Activated T-helper 1 cell treated with anti-CD3 and anti-CD28 coated beads, Interleukin-12 subunit alpha, Interleukin-12 subunit beta, Interleukin-2, Interleukin-4 antibody, amounts not matched to agents 30 ng/mL and 10 ng/mL and 1 ng/mL, durations not matched to agents 14 hours and 24 hours and 36 hours (primary cell): ENCODE data around the gene ZDHHC21. TPM values are rescaled to one million over a fixed set of nuclear protein-coding genes. Genes with fewer than 3 reads are reported as not detected.

ENCODE experiments used
- DNase-seq: peaks from one replicate; pipeline ENCODE4 v3.0.0; 2021; ENCODE audit warnings: low spot score
- H3K27ac Mint-ChIP-seq: one replicate; pipeline ENCODE4 v1.8.0; 2021; ENCODE audit warnings: mild to moderate bottlenecking, mixed read lengths
- H3K27me3 Mint-ChIP-seq: one replicate; pipeline ENCODE4 v1.8.0; 2022; ENCODE audit warnings: mild to moderate bottlenecking, moderate library complexity, mixed read lengths; ENCODE audit not compliant: insufficient read depth
- H3K36me3 Mint-ChIP-seq: one replicate; pipeline ENCODE4 v1.8.0; 2021; ENCODE audit warnings: low read depth, mixed read lengths
- H3K4me1 Mint-ChIP-seq: one replicate; pipeline ENCODE4 v1.8.0; 2021; ENCODE audit warnings: low read depth, mixed read lengths
- H3K4me3 Mint-ChIP-seq: one replicate; pipeline ENCODE4 v1.8.0; 2021; ENCODE audit warnings: mild to moderate bottlenecking, moderate library complexity, mixed read lengths
- H3K9me3 Mint-ChIP-seq: one replicate; pipeline ENCODE4 v1.8.0; 2021; ENCODE audit warnings: mixed read lengths
- intact Hi-C: fragments of 100-400 bp; cut with micrococcal nuclease; formaldehyde crosslinking; loops from one replicate; pipeline ENCODE4 v1.15.1; 2024
- total RNA-seq: library from RNA; stranded (reverse); gene quantifications from 2 replicates; pipeline ENCODE4 v1.2.3, GENCODE V29; 2022

The ZDHHC21 gene
- total RNA-seq, 1 donor from 2014 or later, result 13.7 TPM

GRCh38 chr9:14633906-14634565, 59.2 kb downstream of the ZDHHC21 start:
- H3K27ac Mint-ChIP-seq, result no peak overlapping the region
- H3K4me3 Mint-ChIP-seq, result no peak overlapping the region
- H3K27me3 Mint-ChIP-seq, result no peaks in the 10 kb centered on the region
- no peaks in the 10 kb centered on the region for H3K4me1 Mint-ChIP-seq
- H3K36me3 Mint-ChIP-seq, result peaks cover 5% of the 10 kb centered on the region
- DNase-seq, result no peak
- intact Hi-C loops, result no loop called here
- H3K9me3 Mint-ChIP-seq, result no peaks in the 10 kb centered on the region

GRCh38 chr9:14633148-14633547, 60.1 kb downstream of the ZDHHC21 start:
- DNase-seq, result no peak
- Mint-ChIP-seq H3K36me3 (peaks cover 5% of the 10 kb centered on the region), H3K27me3 (no peaks in the 10 kb centered on the region), H3K27ac (no peak overlapping the region), H3K9me3 (no peaks in the 10 kb centered on the region), H3K4me3 (no peak overlapping the region), H3K4me1 (no peaks in the 10 kb centered on the region)
- intact Hi-C loops, result no loop called here

DNA sequence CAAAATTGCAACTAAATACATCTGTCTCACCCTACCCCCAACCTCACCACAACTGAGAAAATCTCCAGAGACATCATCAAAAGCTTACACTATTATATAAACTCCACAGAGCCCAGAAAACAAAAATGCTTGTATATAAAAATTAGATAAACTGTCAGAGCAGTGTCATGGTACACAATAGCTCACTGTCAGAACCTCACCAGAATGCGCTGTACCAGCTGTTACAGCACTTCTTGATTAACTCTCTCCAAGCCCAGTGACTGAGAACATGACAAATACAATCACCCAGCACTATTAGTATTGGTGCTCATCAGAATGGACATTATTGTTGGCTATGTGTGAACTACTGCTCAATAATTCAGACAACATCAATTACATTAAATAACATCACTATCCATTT, 65.7 kb downstream of the ZDHHC21 start:
- Mint-ChIP-seq H3K36me3 (peaks cover 2% of the 10 kb centered on the region), H3K4me3 (no peak overlapping the region), H3K27me3 (no peaks in the 10 kb centered on the region), H3K9me3 (no peaks in the 10 kb centered on the region), H3K27ac (no peak overlapping the region), H3K4me1 (no peaks in the 10 kb centered on the region)
- intact Hi-C loops, result no loop called here
- no peak for DNase-seq

DNA sequence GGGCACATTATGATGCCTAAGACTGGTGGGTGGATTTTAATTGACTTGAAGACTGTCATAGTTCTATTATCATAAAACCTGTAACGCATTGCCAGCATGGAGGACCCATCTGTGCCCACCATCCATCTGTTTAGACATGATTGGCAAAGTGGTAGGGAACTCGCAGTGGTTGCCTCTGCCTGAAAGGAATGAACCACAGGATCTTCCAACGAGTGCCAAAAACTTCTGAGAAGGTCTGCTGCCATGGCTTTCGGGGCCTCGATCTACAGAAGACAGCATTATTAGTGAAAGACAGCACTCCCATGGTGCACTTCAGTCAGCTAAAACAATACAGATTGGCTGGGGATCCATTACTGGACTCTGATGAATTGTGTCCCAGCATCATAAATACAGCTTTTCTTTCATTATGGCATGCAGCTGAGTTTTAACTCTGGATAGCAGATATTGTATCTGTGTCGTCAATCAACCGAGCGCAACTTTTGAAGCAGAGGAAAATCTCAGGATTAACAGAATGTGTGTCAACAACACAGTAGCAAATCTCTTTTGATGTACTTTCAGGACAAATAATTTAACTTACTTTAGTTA, 74.3 kb downstream of the ZDHHC21 start:
- intact Hi-C loops, result loop anchor here (5.0 kb wide), 1 partner anchor 233 kb away; no protein-coding TSS in a partner anchor
- Mint-ChIP-seq H3K27me3 (no peaks in the 10 kb centered on the region), H3K4me1 (no peaks in the 10 kb centered on the region), H3K9me3 (no peaks in the 10 kb centered on the region), H3K27ac (no peak overlapping the region), H3K36me3 (peaks cover 7% of the 10 kb centered on the region), H3K4me3 (no peak overlapping the region)
- DNase-seq, result no peak

- no peak for DNase-seq
- intact Hi-C loops, result loop anchor here (1.0 to 5.0 kb wide), 4 partner anchors 36 to 519 kb away; no protein-coding TSS in a partner anchor
- Mint-ChIP-seq H3K27ac (no peak overlapping the region), H3K27me3 (no peaks in the 10 kb centered on the region), H3K36me3 (peaks cover 7% of the 10 kb centered on the region), H3K9me3 (no peaks in the 10 kb centered on the region), H3K4me3 (no peak overlapping the region), H3K4me1 (no peaks in the 10 kb centered on the region)
Observed at GRCh38 chr9:14616188-14616982, 76.8 kb downstream of the ZDHHC21 start.

DNA sequence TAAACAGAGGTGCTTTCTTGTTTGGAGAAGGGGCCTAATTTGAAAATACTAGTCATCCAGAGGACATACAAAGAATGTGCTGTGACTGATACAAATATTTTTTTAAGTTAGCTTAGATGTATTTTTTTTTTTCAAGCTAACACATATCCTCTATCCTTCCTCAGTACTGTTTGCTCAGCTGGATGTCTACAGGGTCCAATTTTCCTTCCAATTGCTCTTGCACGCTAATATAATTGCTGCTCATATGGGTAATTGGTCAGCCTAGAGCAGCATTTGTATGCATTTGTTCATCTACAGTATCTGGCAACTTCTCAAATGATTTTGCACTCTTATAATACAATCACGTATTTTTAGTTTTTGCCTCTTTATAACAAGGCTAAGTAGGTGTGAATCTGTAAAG, 84.7 kb downstream of the ZDHHC21 start:
- intact Hi-C loops, result no loop called here
- DNase-seq, result no peak
- no peaks in the 10 kb centered on the region for H3K9me3 Mint-ChIP-seq
- no peak overlapping the region for H3K27ac Mint-ChIP-seq
- no peaks in the 10 kb centered on the region for H3K4me1 Mint-ChIP-seq
- no peak overlapping the region for H3K4me3 Mint-ChIP-seq
- no peaks in the 10 kb centered on the region for H3K27me3 Mint-ChIP-seq
- H3K36me3 Mint-ChIP-seq, result peaks cover 3% of the 10 kb centered on the region

GRCh38 chr9:14597171-14597799, 95.9 kb downstream of the ZDHHC21 start:
- DNase-seq, result no peak
- Mint-ChIP-seq H3K36me3 (peaks cover 6% of the 10 kb centered on the region), H3K4me3 (no peak overlapping the region), H3K9me3 (peaks cover 8% of the 10 kb centered on the region), H3K4me1 (no peaks in the 10 kb centered on the region), H3K27ac (no peak overlapping the region), H3K27me3 (no peaks in the 10 kb centered on the region)
- intact Hi-C loops, result no loop called here

DNA sequence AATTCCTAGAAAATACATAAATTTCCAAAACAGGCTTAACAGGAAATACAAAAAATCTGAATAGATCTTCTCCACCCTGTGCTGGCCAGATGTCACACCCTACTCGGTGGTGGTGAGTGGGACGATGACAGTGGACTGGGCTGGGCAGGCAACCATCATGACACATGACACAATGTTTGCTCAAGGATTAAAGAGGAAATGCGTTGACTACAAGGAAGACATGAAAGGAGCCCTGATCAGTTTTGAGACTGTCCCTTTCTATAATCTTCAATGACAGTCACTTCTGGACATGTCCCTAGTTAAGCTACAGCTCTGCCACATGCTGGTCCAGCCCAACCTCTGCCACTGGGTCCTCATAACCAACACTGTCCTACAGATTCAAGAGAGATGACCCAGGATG, 99.8 kb downstream of the ZDHHC21 start:
- no peak overlapping the region for H3K4me3 Mint-ChIP-seq
- H3K27ac Mint-ChIP-seq, result no peak overlapping the region
- peaks cover 8% of the 10 kb centered on the region for H3K9me3 Mint-ChIP-seq
- intact Hi-C loops, result no loop called here
- H3K27me3 Mint-ChIP-seq, result no peaks in the 10 kb centered on the region
- no peaks in the 10 kb centered on the region for H3K4me1 Mint-ChIP-seq
- peaks cover 8% of the 10 kb centered on the region for H3K36me3 Mint-ChIP-seq
- no peak for DNase-seq

DNA sequence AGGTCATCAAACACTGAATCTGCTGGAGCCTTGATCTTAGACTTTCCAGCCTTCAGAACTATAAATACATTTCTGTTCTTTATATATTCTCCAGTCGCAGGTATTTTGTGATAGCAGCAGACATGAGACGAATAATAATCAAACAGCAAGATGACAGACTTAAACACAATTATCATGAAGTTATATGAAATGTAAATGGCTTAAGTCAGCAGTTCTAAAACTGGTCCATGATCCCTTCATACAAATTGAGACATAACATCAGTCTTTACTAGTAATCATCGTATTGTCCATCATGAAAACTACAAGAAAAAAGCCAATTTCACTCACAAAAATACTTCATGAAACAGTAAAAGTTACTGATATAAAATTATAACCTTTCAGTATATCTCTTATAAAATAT, 101.8 kb downstream of the ZDHHC21 start:
- Mint-ChIP-seq H3K36me3 (peaks cover 7% of the 10 kb centered on the region), H3K9me3 (peaks cover 8% of the 10 kb centered on the region), H3K4me3 (no peak overlapping the region), H3K27ac (no peak overlapping the region), H3K27me3 (no peaks in the 10 kb centered on the region), H3K4me1 (no peaks in the 10 kb centered on the region)
- DNase-seq, result no peak
- intact Hi-C loops, result no loop called here

DNA sequence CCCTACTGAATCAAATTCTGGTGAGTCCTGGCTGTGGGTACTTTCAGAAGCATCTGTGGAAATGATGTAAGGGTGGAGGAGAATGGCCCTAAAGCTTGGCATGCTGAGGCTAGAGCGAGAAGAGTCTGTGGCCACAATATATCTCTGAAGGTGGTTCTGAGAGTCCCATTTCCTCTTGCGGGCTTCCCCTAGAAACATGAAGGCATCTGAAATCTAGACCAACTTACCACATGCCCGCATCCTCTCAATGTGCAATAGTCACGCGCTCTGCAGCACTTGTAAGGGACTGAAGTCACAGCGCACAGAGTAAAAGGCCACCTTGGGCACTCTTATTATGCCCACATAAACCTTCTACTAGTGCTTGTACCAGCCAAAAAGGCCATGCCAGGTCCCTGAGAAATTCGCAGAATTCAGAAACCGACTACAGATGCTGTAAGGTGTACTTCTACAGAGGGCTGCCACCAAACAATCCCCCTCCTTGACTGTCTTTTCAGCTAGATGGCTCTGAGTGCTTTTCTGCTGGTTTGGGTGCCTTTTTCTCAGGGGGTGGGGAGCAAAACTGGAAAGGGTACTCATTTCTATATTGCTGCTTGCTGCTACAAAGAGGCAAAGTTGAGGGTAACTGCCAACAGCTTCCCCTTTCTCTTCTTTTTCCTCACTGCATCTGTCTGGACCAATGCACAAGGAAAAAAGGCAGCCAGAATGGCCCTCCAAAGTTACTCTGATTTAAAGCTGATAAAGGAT, 107.3 kb downstream of the ZDHHC21 start:
- Mint-ChIP-seq H3K27ac (no peak overlapping the region), H3K9me3 (peaks cover 7% of the 10 kb centered on the region), H3K4me3 (no peak overlapping the region), H3K27me3 (peaks cover under 1% of the 10 kb centered on the region), H3K36me3 (peaks cover 1% of the 10 kb centered on the region), H3K4me1 (peaks cover 13% of the 10 kb centered on the region)
- peak; percentile 40 for DNase-seq
- intact Hi-C loops, result loop anchor here (5.0 to 10.0 kb wide), 2 partner anchors 61 to 259 kb away; no protein-coding TSS in a partner anchor

DNA sequence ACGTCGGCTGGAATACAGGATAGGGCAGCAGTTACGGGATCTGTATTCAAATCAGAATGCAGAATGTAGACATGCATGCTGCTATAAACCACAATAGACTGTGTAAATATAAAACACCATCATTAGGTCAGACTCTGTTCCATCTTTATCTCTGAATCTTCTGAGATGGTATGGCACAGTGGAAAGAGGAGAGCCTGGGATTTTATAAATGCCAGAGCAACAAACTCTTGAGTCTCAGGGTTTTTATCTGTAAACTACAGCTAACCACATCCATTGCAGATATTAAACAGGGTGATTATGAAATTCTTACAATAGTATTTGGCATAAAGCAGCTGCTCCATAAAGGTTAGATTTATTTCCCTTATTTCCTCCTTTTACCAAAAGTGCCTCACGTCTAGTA, 108.7 kb downstream of the ZDHHC21 start:
- H3K36me3 Mint-ChIP-seq, result peaks cover 1% of the 10 kb centered on the region
- no peak overlapping the region for H3K27ac Mint-ChIP-seq
- H3K9me3 Mint-ChIP-seq, result peaks cover 14% of the 10 kb centered on the region
- H3K4me3 Mint-ChIP-seq, result no peak overlapping the region
- H3K4me1 Mint-ChIP-seq, result peaks cover 13% of the 10 kb centered on the region
- intact Hi-C loops, result loop anchor here (10.0 kb wide), 1 partner anchor 60 kb away; no protein-coding TSS in a partner anchor
- peaks cover 5% of the 10 kb centered on the region for H3K27me3 Mint-ChIP-seq
- DNase-seq, result no peak

GRCh38 chr9:14578030-14578429, 115.2 kb downstream of the ZDHHC21 start:
- Mint-ChIP-seq H3K27ac (no peak overlapping the region), H3K36me3 (no peaks in the 10 kb centered on the region), H3K27me3 (peaks cover 5% of the 10 kb centered on the region), H3K9me3 (peaks cover 36% of the 10 kb centered on the region), H3K4me3 (no peak overlapping the region), H3K4me1 (no peaks in the 10 kb centered on the region)
- intact Hi-C loops, result no loop called here
- DNase-seq, result no peak
